IMR-90 (cell line): ENCODE data around the gene NTSR1. TPM values are rescaled to one million over a fixed set of nuclear protein-coding genes. Genes with fewer than 3 reads are reported as not detected.

Experiments
- ATAC-seq: fragments of 200-7000 bp; cut with Tn5 transposase; 2 replicates; pipeline ENCODE4 v1.9.1; 2020; ENCODE audit warnings: low read depth, mild to moderate bottlenecking, moderate library complexity
- BruUV-seq: library from RNA; stranded (reverse); fragments of 400-500 nt; replicated peaks from 2 replicates; lab custom pipeline; 2021; lab: Mats Ljungman, UMichigan
- CTCF ChIA-PET: fragments of 300-600 bp; formaldehyde crosslinking; extraction: SDS; loops from one replicate; lab custom pipeline; 2021; ENCODE audit warnings: antibody characterized with exemption; lab: Yijun Ruan, JAX
- POLR2A ChIA-PET: fragments of 300-600 bp; sonication (Branson Sonifier 250); formaldehyde crosslinking; loops from one replicate; lab custom pipeline; 2022; ENCODE audit warnings: antibody characterized with exemption; ENCODE audit not compliant: unreplicated experiment; lab: Charles Lee
- DNase-seq: peaks from one replicate; pipeline ENCODE4 v3.0.0; 2013
- H2AFZ ChIP-seq: replicated peaks from 2 replicates; pipeline ENCODE3; 2013; ENCODE audit warnings: low read length, mild to moderate bottlenecking; ENCODE audit not compliant: poor library complexity
- H2AK5ac ChIP-seq: 2 replicates; pipeline ENCODE4 v1.6.1; 2013; ENCODE audit warnings: low read depth, low read length, inconsistent platforms
- H2AK9ac ChIP-seq: replicated peaks from 2 replicates; pipeline ENCODE3; 2013; ENCODE audit warnings: mild to moderate bottlenecking, low read depth, low read length, moderate library complexity; ENCODE audit not compliant: poor library complexity
- H2BK120ac ChIP-seq: 2 replicates; pipeline ENCODE4 v1.6.1; 2013; ENCODE audit warnings: low read depth, low read length, inconsistent platforms
- H2BK15ac ChIP-seq: 3 replicates; pipeline ENCODE4 v1.6.1; 2013; ENCODE audit warnings: low read depth, low read length, inconsistent platforms
- H2BK20ac ChIP-seq: 2 replicates; pipeline ENCODE4 v1.6.1; 2013; ENCODE audit warnings: low read depth, mild to moderate bottlenecking, inconsistent platforms, low read length, moderate library complexity
- H2BK5ac ChIP-seq: 2 replicates; pipeline ENCODE4 v1.6.1; 2013; ENCODE audit warnings: mild to moderate bottlenecking, low read depth, low read length, inconsistent platforms; ENCODE audit not compliant: poor library complexity, severe bottlenecking
- H3K14ac ChIP-seq: replicated peaks from 2 replicates; pipeline ENCODE4 v1.6.1; 2013; ENCODE audit warnings: low read depth, low read length, inconsistent platforms
- H3K18ac ChIP-seq: 2 replicates; pipeline ENCODE4 v1.6.1; 2013; ENCODE audit warnings: low read depth, low read length, control low read depth
- H3K23ac ChIP-seq: 2 replicates; pipeline ENCODE4 v1.6.1; 2013; ENCODE audit warnings: low read depth, low read length, inconsistent platforms
- H3K27ac ChIP-seq: 2 replicates; pipeline ENCODE4 v1.5.1; 2013; ENCODE audit warnings: mild to moderate bottlenecking, control low read depth, low read length; ENCODE audit not compliant: insufficient read depth
- H3K27me3 ChIP-seq: 2 replicates; pipeline ENCODE4 v1.6.1; 2013; ENCODE audit warnings: low read length; ENCODE audit not compliant: control insufficient read depth, insufficient read depth
- H3K36me3 ChIP-seq: 2 replicates; pipeline ENCODE4 v1.6.1; 2013; ENCODE audit warnings: low read length, mixed read lengths; ENCODE audit not compliant: control insufficient read depth, insufficient read depth
- H3K4ac ChIP-seq: 2 replicates; pipeline ENCODE4 v1.6.1; 2013; ENCODE audit warnings: low read depth, low read length, inconsistent platforms
- H3K4me1 ChIP-seq: 2 replicates; pipeline ENCODE4 v1.6.1; 2013; ENCODE audit warnings: low read length, mixed read lengths; ENCODE audit not compliant: control insufficient read depth, insufficient read depth
- H3K4me2 ChIP-seq: 2 replicates; pipeline ENCODE4 v1.6.1; 2013; ENCODE audit warnings: low read depth, mild to moderate bottlenecking, control low read depth, low read length, moderate library complexity
- H3K4me3 ChIP-seq: 2 replicates; pipeline ENCODE4 v1.5.1; 2013; ENCODE audit warnings: low read depth, mild to moderate bottlenecking, control low read depth, low read length, moderate library complexity; ENCODE audit not compliant: insufficient read depth
- H3K56ac ChIP-seq: 2 replicates; pipeline ENCODE4 v1.6.1; 2013; ENCODE audit warnings: low read length, inconsistent platforms; ENCODE audit not compliant: insufficient read depth; ENCODE audit errors: extremely low read depth
- H3K79me1 ChIP-seq, 2 experiments: 2 replicates each; pipeline ENCODE4 v1.6.1; 2013; ENCODE audit warnings: low read length in 2 of 2, inconsistent platforms in 1 of 2, low read depth in 1 of 2
- H3K9ac ChIP-seq: 2 replicates; pipeline ENCODE4 v1.6.1; 2013; ENCODE audit warnings: low read depth, low read length, control low read depth
- H3K9me1 ChIP-seq: 2 replicates; pipeline ENCODE4 v1.6.1; 2013; ENCODE audit warnings: low read length, inconsistent platforms; ENCODE audit not compliant: insufficient read depth
- H3K9me3 ChIP-seq: 2 replicates; pipeline ENCODE4 v1.6.1; 2013; ENCODE audit warnings: low read length; ENCODE audit not compliant: control insufficient read depth, insufficient read depth
- H4K20me1 ChIP-seq: 2 replicates; pipeline ENCODE4 v1.6.1; 2013; ENCODE audit warnings: low read length, inconsistent platforms; ENCODE audit not compliant: insufficient read depth
- H4K5ac ChIP-seq: 2 replicates; pipeline ENCODE4 v1.6.1; 2013; ENCODE audit warnings: mild to moderate bottlenecking, low read depth, low read length, control low read depth
- H4K8ac ChIP-seq, 2 experiments: 2 replicates each; pipeline ENCODE4 v1.6.1; 2013; ENCODE audit warnings: low read depth in 2 of 2, low read length in 2 of 2, control low read depth in 1 of 2, inconsistent platforms in 1 of 2
- H4K91ac ChIP-seq: 2 replicates; pipeline ENCODE4 v1.6.1; 2013; ENCODE audit warnings: low read depth, low read length, inconsistent platforms; ENCODE audit not compliant: insufficient read depth
- BHLHE40 ChIP-seq: fragments of 150-350 bp; IDR thresholded peaks from 2 replicates; pipeline ENCODE4 v1.6.1; 2016; ENCODE audit warnings: mild to moderate bottlenecking, low read depth, low read length
- CEBPB ChIP-seq: IDR thresholded peaks from 2 replicates; pipeline ENCODE4 v1.6.1; 2012; ENCODE audit warnings: low read depth, low read length, improper control_type of control experiment
- CHD1 ChIP-seq: IDR thresholded peaks from 2 replicates; pipeline ENCODE4 v1.6.1; 2012; ENCODE audit warnings: low read depth, low read length, improper control_type of control experiment
- CTCF ChIP-seq: conservative IDR thresholded peaks from 2 replicates; pipeline ENCODE4 v1.5.1; 2012; ENCODE audit warnings: mild to moderate bottlenecking, low read depth, low read length, improper control_type of control experiment
- MAFK ChIP-seq: IDR thresholded peaks from 2 replicates; pipeline ENCODE4 v1.6.1; 2012; ENCODE audit warnings: low read depth, low read length, improper control_type of control experiment
- MAZ ChIP-seq: IDR thresholded peaks from 2 replicates; pipeline ENCODE4 v1.6.1; 2012; ENCODE audit warnings: low read depth, mild to moderate bottlenecking, low read length, improper control_type of control experiment, moderate library complexity, borderline replicate concordance
- MXI1 ChIP-seq: IDR thresholded peaks from 2 replicates; pipeline ENCODE4 v1.6.1; 2012; ENCODE audit warnings: low read depth, mild to moderate bottlenecking, low read length, moderate library complexity, borderline replicate concordance
- NFE2L2 ChIP-seq: fragments of 150-350 bp; IDR thresholded peaks from 2 replicates; pipeline ENCODE4 v1.6.1; 2016; ENCODE audit warnings: low read depth, mild to moderate bottlenecking, low read length
- POLR2A ChIP-seq: IDR thresholded peaks from 2 replicates; pipeline ENCODE4 v1.6.1; 2012; ENCODE audit warnings: mild to moderate bottlenecking, low read depth, low read length
- RCOR1 ChIP-seq: IDR thresholded peaks from 2 replicates; pipeline ENCODE4 v1.6.1; 2012; ENCODE audit warnings: mild to moderate bottlenecking, low read length, improper control_type of control experiment; ENCODE audit not compliant: insufficient replicate concordance
- SMC3 ChIP-seq: fragments of 150-350 bp; IDR thresholded peaks from 2 replicates; pipeline ENCODE4 v1.6.1; 2016; ENCODE audit warnings: low read depth, mild to moderate bottlenecking, antibody characterized with exemption, low read length, moderate library complexity
- USF2 ChIP-seq: fragments of 150-350 bp; IDR thresholded peaks from 2 replicates; pipeline ENCODE4 v1.6.1; 2017; ENCODE audit warnings: mild to moderate bottlenecking, antibody characterized with exemption, low read length, low read depth
- WGBS, 2 experiments: methylation state at CpG; one replicate each; pipeline versions ENCODE4 v1.1.5 to v1.1.7; 2013; ENCODE audit warnings: missing lambda C conversion rate in 2 of 2; ENCODE audit not compliant: insufficient read length in 1 of 2; ENCODE audit errors: extremely low coverage in 2 of 2; 5-methylcytosine and 5-hydroxymethylcytosine counted together
- dilution Hi-C: fragments of 300-500 bp; cut with HindIII; formaldehyde crosslinking; loops from one replicate; pipeline ENCODE4 v1.14.3; 2018; ENCODE audit warnings: low sequenced_read_pairs; ENCODE audit not compliant: unreplicated experiment
- in situ Hi-C: fragments of 300-500 bp; cut with MboI; formaldehyde crosslinking; loops from 3 replicates; pipeline ENCODE4 v1.14.3; 2019; ENCODE audit warnings: low sequenced_read_pairs, inconsistent platforms, mixed read lengths
- intact Hi-C: fragments of 100-400 bp; cut with micrococcal nuclease; formaldehyde crosslinking; loops from 2 replicates; pipeline ENCODE4 v1.10.0; 2022
- polyA plus RNA-seq, 3 experiments: library from polyadenylated mRNA; depleted of rRNA; stranded (reverse); fragments of >200 nt; gene quantifications; 2 replicates each; pipeline ENCODE4 v1.2.3, GENCODE V29; 2012; ENCODE audit warnings: low replicate concordance in 1 of 3
- total RNA-seq: library from RNA; depleted of rRNA; stranded (reverse); fragments of >200 nt; gene quantifications from 2 replicates; pipeline ENCODE4 v1.2.3, GENCODE V29; 2012

The NTSR1 gene
- total and polyA plus RNA-seq, 2 of the 4 experiments (the other 2 are of a cell fraction) = 0.54 to 1.8 TPM

DNA sequence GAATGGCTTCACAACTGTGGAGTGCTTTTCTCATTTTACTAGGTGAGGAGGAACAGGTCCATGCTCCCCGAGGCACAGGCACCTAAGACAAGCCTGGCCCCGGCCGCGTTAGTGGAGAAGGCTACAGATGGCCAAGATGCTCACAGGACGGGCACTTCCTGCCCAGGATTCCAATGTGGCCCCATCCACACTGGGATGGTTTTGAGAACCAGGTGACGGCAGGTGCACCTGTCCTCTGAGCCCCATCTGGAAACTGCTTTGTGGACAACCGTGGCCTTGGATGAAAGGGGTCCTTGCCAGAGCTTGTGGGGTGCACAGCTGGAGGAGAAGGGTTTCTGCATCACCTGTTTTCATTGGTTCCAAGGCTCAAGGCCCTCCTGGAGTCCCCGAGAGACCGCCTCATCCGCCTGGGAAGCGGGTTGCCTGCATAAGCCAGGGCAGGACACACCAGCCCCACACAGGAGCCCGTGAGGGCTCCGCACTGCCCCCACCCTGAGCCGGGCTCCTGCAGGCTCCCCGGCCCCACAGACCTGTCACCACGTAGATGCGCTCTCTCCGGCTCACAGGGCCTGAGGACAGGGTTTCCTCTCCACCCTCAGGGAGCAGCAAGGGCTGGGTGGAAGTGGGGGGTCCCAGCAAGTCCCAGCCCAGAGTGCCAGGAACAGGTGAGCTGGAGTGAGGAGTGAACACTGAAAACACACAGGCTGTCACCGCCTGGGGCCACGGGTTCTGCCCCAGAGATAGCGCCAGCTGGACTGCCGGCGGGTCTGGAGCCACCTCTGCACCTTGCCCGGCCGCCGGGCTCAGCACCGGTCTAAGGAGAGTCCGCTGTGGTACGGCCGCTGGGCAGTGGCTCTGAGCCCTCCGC lies 18.3 kb downstream of the NTSR1 start (continued):
- TF ChIP-seq MAZ = no peak

GRCh38 chr20:62727584-62728027 lies 19.0 kb downstream of the NTSR1 start:
- Histone ChIP-seq H3K9me3 (no peaks in the 10 kb centered on the region), H4K91ac (no peak overlapping the region), H3K27me3 (peaks cover 14% of the 10 kb centered on the region), H2BK15ac (no peak overlapping the region), H3K27ac (no peak overlapping the region), H3K9ac (no peak overlapping the region), H3K4me2 (no peak overlapping the region), H3K4me1 (peaks cover 3% of the 10 kb centered on the region; the same call in 1 of the 2 replicates), H3K36me3 (no peaks in the 10 kb centered on the region), H2AFZ (no peak overlapping the region), H2AK9ac (peak overlapping the region; percentile 5), H4K5ac (no peak overlapping the region), H4K20me1 (no peaks in the 10 kb centered on the region), H2BK20ac (no peak overlapping the region), H3K9me1 (no peaks in the 10 kb centered on the region), H3K4me3 (no peak overlapping the region), H3K56ac (no peak overlapping the region), H2AK5ac (no peak overlapping the region), H3K14ac (no peak overlapping the region), H2BK5ac (no peak overlapping the region), H3K23ac (no peak overlapping the region), H3K18ac (no peak overlapping the region), H2BK120ac (no peak overlapping the region), H4K8ac (no peak overlapping the region), H3K4ac (no peak overlapping the region), H3K79me1 (no peaks in the 10 kb centered on the region)
- ATAC-seq (no peak), DNase-seq (no peak)
- ChIA-PET CTCF (no interaction called here), POLR2A (no interaction called here)
- in situ Hi-C loops = no loop called here
- 78% methylated on average over 9 of the region's 15 CpGs; no CpG with 5 or more reads in 1 of the 2 experiments for WGBS, 2 experiments
- intact Hi-C loops = no loop called here
- dilution Hi-C loops = no loop called here
- BruUV-seq = no TSS peak
- TF ChIP-seq BHLHE40 (no peak), RCOR1 (no peak), MAZ (no peak), NFE2L2 (no peak), USF2 (no peak), POLR2A (no peak), CTCF (no peak), MXI1 (no peak), CEBPB (no peak), SMC3 (no peak), CHD1 (no peak), MAFK (no peak)
